GM21515 (cell line): Measurements from ENCODE around the gene PARD3.
"Not testable (repeated sequence)": the region's sequence is repeated elsewhere in the genome, so short reads cannot be mapped to it uniquely, and the experiment has no call there.

Experiments
- ATAC-seq: cut with Tn5 transposase; IDR thresholded peaks from one replicate; pipeline ENCODE4 v1.9.1; 2021; ENCODE audit not compliant: unreplicated experiment

PARD3 gene

DNA sequence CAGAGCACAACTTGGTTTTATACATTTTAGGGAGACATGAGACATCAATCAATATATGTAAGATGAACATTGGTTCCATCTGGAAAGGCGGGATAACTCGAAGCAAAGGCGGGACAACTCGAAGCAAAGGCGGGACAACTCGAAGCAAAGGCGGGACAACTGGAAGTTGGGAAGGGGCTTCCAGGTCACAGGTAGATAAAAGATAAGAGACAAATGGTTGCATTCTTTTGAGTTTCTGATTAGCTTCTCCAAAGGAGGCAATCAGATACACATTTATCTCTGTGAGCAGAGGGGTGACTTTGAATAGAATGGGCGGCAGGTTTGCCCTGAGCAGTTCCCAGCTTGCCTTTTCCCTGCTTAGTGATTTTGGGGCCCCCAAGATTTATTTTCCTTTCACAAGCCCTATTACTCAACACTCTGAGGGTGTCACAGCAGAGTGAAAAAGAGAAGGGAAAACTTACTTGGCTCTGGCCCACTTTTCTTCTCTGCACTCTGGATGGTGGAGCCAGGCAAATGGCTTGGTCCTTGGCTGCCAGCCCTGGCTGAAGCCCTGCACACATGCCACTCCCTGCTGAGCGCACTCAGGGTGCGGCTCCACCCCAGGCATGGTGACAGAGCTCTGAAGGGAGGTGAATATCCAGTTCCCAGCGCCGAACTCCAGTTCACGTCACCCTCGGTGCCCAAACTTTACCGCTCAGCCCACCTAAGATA is 46.7 kb downstream of the PARD3 start:
- ATAC-seq: no peak

- ATAC-seq: no peak
Observed at GRCh38 chr10:34766811-34767494, 48.1 kb downstream of the PARD3 start.

DNA sequence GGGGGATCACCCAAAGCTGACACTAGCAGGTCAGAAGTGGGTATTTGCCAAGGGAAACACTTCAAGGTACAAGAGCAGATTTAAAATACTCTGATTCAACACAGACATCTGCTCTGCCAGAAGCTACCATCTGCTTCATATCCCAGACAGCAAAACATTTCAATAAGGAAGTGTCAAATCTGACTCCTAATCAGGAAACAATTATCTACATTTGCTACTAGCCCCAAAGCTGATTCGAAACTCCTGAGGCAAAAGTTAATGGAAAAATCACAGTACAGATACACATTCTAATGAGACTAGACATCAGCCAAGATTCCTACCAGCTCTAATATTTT is 48.9 kb downstream of the PARD3 start:
- no peak for ATAC-seq

DNA sequence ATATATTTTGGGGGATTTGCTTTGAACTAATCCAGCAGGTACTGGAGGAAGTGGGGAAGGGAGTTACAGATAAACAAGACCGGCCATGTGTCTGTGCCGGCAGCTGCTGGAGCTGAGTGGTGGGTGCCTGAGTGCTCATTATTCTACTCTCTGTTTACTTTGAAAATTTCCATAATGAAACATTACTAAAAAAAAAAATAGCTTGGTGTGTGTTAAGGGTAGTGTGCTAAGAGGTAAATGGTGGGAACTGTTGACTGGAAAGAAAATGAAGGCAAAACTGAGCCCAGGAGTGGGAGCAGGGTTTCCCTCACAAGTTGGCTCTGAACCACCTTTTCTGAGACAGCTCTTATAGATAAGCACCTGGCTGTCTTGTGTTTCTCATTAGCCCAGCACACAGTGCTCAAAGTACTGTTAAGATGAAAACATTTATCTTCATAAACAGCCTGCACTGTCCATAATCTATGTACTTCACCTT is 50.6 kb downstream of the PARD3 start:
- no peak for ATAC-seq

GRCh38 chr10:34762603-34763299 is 52.3 kb downstream of the PARD3 start:
- no peak for ATAC-seq

- no peak for ATAC-seq
Observed at GRCh38 chr10:34762156-34762555, 52.9 kb downstream of the PARD3 start.

- ATAC-seq: no peak
Observed at GRCh38 chr10:34761453-34761852, 53.6 kb downstream of the PARD3 start.

DNA sequence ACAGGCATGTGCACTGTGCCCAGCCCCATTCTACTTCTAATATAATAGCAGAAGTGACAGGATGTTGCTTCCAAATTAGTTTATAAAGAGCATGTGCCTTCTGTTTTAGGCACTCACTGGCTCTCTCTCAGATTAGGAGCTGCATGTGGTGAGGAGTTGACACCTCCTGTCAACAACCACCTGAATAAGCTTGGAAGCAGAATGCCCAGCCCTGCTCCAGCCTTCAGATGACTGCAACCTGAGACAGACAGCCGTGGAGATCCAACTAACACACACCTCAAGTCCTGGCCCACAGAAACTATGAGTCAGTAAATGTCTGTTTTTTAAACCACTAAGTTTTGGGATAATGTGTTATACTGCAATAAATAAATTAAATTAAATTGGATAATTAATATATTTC is 54.5 kb downstream of the PARD3 start:
- no peak for ATAC-seq

GRCh38 chr10:34759837-34760215 is 55.3 kb downstream of the PARD3 start:
- ATAC-seq: no peak

- no peak for ATAC-seq
Observed at GRCh38 chr10:34759161-34759836, 55.8 kb downstream of the PARD3 start.

GRCh38 chr10:34758447-34758996 is 56.6 kb downstream of the PARD3 start:
- ATAC-seq: peak; percentile 60

DNA sequence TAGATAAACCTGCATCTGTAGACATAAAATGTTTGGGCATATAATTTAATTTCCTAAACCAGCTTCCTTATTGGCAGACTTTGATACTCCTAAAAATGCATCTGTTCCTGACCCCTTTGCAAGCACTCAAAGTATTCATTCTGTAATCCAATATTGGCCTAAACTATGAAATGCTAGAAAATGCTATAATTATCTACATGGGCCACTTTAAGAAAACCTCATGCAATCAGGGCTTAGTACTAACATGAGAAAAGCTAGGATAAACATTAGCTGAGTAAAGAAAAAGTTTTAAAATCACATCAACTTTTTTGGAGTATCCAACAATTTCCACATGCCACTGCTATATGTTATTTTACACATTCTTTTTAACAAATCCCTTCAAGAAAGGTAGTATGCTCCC is 57.2 kb downstream of the PARD3 start:
- no peak for ATAC-seq

- not testable (repeated sequence) for ATAC-seq
Observed at GRCh38 chr10:34757181-34757580, 57.9 kb downstream of the PARD3 start.

- ATAC-seq: no peak
Observed at GRCh38 chr10:34756584-34756983, 58.5 kb downstream of the PARD3 start.

- ATAC-seq: no peak
Observed at GRCh38 chr10:34753014-34753757, 61.9 kb downstream of the PARD3 start.

GRCh38 chr10:34751272-34751671 is 63.8 kb downstream of the PARD3 start:
- ATAC-seq: no peak

DNA sequence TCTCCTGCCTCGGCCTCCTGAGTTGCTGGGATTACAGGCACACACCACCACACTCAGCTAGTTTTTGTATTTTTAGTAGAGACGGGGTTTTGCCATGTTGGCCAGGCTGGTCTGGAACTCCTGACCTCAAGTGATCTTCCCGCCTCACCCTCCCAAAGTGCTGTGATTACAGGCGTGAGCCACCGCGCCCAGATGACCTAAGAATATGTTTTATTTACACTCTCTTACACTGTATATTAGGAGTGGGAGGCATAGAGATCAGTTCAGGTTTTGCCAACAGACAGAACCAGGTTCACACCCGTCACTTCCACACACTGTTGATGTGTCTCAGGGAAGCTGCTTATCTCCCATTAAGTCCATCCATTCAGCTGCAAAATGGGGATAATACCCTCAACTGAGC is 64.3 kb downstream of the PARD3 start:
- not testable (repeated sequence) for ATAC-seq

- ATAC-seq: no peak
Observed at GRCh38 chr10:34748767-34749166, 66.3 kb downstream of the PARD3 start.

DNA sequence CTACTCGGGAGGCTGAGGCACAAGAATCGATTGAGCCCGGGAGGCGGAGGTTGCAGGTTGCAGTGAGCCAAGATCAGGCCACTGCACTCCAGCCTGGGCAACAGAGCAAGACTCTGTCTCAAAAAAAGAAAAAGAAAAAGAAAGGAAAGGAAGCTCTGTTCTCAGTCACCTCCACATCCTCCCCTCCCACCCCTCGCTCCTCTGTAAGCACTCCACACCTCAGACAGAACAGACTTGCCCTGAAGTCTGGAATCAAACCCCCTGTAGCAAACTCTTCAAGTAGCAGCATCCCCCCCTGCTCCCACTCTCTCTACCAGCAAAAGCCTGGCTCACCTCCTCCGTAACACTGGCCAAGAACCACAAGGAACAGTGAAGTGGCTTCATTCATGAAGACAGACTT is 66.7 kb downstream of the PARD3 start:
- ATAC-seq: no peak

DNA sequence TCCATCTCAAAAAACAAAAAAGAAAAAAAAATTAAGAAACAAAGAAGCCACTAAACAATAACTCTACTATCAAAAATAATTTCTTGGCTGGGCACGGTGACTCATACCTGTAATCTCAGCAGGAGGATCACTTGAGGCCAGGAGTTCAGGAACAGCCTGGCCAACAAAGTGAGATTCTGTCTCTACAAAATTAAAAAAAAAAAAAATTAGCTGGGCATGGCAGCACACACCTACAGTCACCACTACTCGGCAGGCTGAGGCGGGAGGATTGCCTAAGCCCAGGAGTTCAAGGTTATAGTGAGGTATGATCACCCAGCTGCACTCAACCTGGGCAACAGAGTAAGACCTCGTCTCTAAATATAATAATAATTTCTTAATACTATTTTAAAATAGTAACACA is 69.0 kb downstream of the PARD3 start:
- ATAC-seq: no peak

DNA sequence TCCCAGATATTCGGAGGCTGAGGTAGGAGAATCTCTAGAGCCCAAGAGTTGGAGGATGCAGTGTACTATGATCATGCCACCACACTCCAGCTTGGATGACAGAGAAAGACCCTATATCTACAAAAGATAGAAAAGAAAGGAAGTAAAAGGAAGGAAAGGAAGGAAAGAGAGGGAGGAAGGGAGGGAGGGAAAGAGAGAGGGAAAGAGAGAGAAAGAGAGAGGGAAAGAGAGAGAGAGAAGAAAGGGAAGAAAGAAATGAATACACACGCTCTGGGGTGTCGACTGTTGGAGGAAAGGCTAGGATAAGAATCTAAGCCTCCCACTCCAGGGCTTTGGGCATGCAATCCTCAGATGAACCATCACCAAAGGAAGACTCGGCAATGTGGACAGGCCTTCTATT is 69.9 kb downstream of the PARD3 start:
- ATAC-seq: no peak
